BLaER1 treated with 17β-estradiol and CSF1 and Interleukin-3, amounts not matched to agents 10 nM and 100 nM (cell line): ENCODE data around the gene CSF2.

Source experiments
- H3K27ac ChIP-seq, 11 experiments: shearing (Covaris generic); formaldehyde crosslinking; 2 replicates each; pipeline ENCODE4 v1.8.1; 2022
- H3K27me3 ChIP-seq, 11 experiments: shearing (Covaris generic); formaldehyde crosslinking; 2 replicates each; pipeline ENCODE4 v1.8.1; 2022
- H3K36me3 ChIP-seq, 11 experiments: shearing (Covaris generic); formaldehyde crosslinking; 2 replicates each; pipeline ENCODE4 v1.8.1; 2022
- H3K4me1 ChIP-seq, 10 experiments: shearing (Covaris generic); formaldehyde crosslinking; 2 replicates each; pipeline ENCODE4 v1.8.1; 2022
- H3K4me2 ChIP-seq, 11 experiments: shearing (Covaris generic); formaldehyde crosslinking; 2 replicates each; pipeline ENCODE4 v1.8.1; 2022
- H3K4me3 ChIP-seq, 10 experiments: shearing (Covaris generic); formaldehyde crosslinking; 2 replicates each; pipeline ENCODE4 v1.8.1; 2022
- H3K9ac ChIP-seq, 11 experiments: shearing (Covaris generic); formaldehyde crosslinking; 2 replicates each; pipeline ENCODE4 v1.8.1; 2022
- H3K9me3 ChIP-seq, 11 experiments: shearing (Covaris generic); formaldehyde crosslinking; replicated peaks in 1 of 11; 2 replicates each; pipeline ENCODE4 v1.8.1; 2022
- H4K20me1 ChIP-seq, 11 experiments: shearing (Covaris generic); formaldehyde crosslinking; 2 replicates each; pipeline ENCODE4 v1.8.1; 2022
- Cebpa-rat ChIP-seq, 11 experiments: shearing (Covaris generic); IDR thresholded peaks; 2 replicates each; pipeline ENCODE4 v1.8.1; 2022

Gene CSF2

DNA sequence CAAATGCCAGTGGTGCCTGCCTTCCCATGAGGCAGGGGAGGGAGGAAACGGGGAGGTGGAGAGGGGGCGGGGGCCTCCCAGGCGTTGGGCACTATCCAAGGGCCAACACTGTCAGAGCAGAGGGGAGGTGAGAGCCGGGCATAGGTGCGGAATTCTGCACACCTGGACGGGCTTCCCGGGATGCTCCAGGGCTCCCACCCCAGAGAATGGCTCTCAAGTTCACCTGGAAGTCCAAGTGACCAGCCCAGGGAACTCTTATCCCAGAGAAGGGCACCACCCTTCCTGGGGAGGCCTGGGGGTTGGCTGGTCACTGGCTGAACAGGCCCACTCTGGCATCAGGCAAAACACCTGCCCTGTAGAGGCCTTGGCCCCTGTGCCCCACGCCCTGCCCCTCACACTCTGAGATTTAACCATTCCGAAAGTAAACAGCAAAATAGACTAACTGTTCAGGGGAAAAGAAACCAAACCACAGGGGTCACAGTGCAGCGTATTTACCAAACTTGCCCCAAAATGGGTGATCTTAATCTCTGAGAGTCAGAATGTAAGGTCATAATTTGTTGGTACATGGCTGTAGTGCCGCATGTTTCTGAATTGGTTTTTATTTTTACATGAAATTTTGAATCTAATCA lies 2.7 kb downstream of the CSF2 start:
- Histone ChIP-seq H4K20me1 (peaks cover 0 to 64% (median 0%) of the 10 kb centered on the region in 11 experiments; a peak in 5 of 22 replicates), H3K9ac (no peak overlapping the region), H3K4me1 (peaks cover 7 to 29% (median 22%) of the 10 kb centered on the region in 10 experiments; a peak in 18 of 20 replicates), H3K27ac (no peak overlapping the region), H3K27me3 (peaks cover 0 to 84% (median 0%) of the 10 kb centered on the region in 11 experiments; a peak in 8 of 22 replicates), H3K36me3 (no peaks in the 10 kb centered on the region), H3K4me3 (no peak overlapping the region), H3K4me2 (no peak overlapping the region), H3K9me3 (no peaks in the 10 kb centered on the region)
- no peak for TF ChIP-seq Cebpa-rat (IDR thresholded peaks at IDR 0.05)

- H3K4me2 ChIP-seq, result no peak overlapping the region
- H3K9me3 ChIP-seq, result no peaks in the 10 kb centered on the region
- no peaks in the 10 kb centered on the region for H3K36me3 ChIP-seq
- H4K20me1 ChIP-seq, result peaks cover 0 to 60% (median 0%) of the 10 kb centered on the region in 11 experiments; a peak in 4 of 22 replicates
- no peak for TF ChIP-seq Cebpa-rat (IDR thresholded peaks at IDR 0.05)
- H3K4me3 ChIP-seq, result no peak overlapping the region
- peaks cover 7 to 27% (median 21%) of the 10 kb centered on the region in 10 experiments; a peak in 18 of 20 replicates for H3K4me1 ChIP-seq
- H3K9ac ChIP-seq, result no peak overlapping the region
- H3K27ac ChIP-seq, result no peak overlapping the region
- H3K27me3 ChIP-seq, result peaks cover 0 to 82% (median 0%) of the 10 kb centered on the region in 11 experiments; a peak in 7 of 22 replicates
Observed at GRCh38 chr5:132076983-132077382, 3.4 kb downstream of the CSF2 start.

- Histone ChIP-seq H3K27ac (no peak overlapping the region), H3K4me1 (peaks cover 0 to 13% (median 10%) of the 10 kb centered on the region in 10 experiments; a peak in 14 of 20 replicates), H3K4me3 (no peak overlapping the region), H4K20me1 (peaks cover 0 to 39% (median 0%) of the 10 kb centered on the region in 11 experiments; a peak in 3 of 22 replicates), H3K9me3 (no peaks in the 10 kb centered on the region), H3K4me2 (no peak overlapping the region), H3K27me3 (peaks cover 0 to 75% (median 0%) of the 10 kb centered on the region in 11 experiments; a peak in 5 of 22 replicates), H3K9ac (no peak overlapping the region), H3K36me3 (no peaks in the 10 kb centered on the region)
- TF ChIP-seq Cebpa-rat (IDR thresholded peaks at IDR 0.05), result no peak
Observed at GRCh38 chr5:132079081-132079480, 5.5 kb downstream of the CSF2 start.

GRCh38 chr5:132079619-132080018 lies 6.0 kb downstream of the CSF2 start:
- Histone ChIP-seq H3K36me3 (no peaks in the 10 kb centered on the region), H3K9ac (no peak overlapping the region), H3K9me3 (no peaks in the 10 kb centered on the region), H3K27ac (no peak overlapping the region), H3K27me3 (peaks cover 0 to 70% (median 0%) of the 10 kb centered on the region in 11 experiments; a peak in 5 of 22 replicates), H3K4me1 (peaks cover 0 to 11% (median 9%) of the 10 kb centered on the region in 10 experiments; a peak in 12 of 20 replicates), H3K4me2 (no peak overlapping the region), H4K20me1 (peaks cover 0 to 34% (median 0%) of the 10 kb centered on the region in 11 experiments; a peak in 2 of 22 replicates), H3K4me3 (no peak overlapping the region)
- TF ChIP-seq Cebpa-rat (IDR thresholded peaks at IDR 0.05), result no peak

- Histone ChIP-seq H3K9ac (no peak overlapping the region), H3K4me1 (peaks cover 0 to 2% (median under 1%) of the 10 kb centered on the region in 10 experiments; a peak in 4 of 20 replicates), H3K27me3 (peaks cover 0 to 71% (median 0%) of the 10 kb centered on the region in 11 experiments; a peak in 5 of 22 replicates), H3K36me3 (no peaks in the 10 kb centered on the region), H4K20me1 (peaks cover 0 to 24% (median 0%) of the 10 kb centered on the region in 11 experiments; a peak in 1 of 22 replicates), H3K27ac (no peak overlapping the region), H3K4me2 (no peak overlapping the region), H3K9me3 (no peaks in the 10 kb centered on the region), H3K4me3 (no peak overlapping the region)
- no peak for TF ChIP-seq Cebpa-rat (IDR thresholded peaks at IDR 0.05)
Observed at GRCh38 chr5:132080595-132080994, 7.0 kb downstream of the CSF2 start.

DNA sequence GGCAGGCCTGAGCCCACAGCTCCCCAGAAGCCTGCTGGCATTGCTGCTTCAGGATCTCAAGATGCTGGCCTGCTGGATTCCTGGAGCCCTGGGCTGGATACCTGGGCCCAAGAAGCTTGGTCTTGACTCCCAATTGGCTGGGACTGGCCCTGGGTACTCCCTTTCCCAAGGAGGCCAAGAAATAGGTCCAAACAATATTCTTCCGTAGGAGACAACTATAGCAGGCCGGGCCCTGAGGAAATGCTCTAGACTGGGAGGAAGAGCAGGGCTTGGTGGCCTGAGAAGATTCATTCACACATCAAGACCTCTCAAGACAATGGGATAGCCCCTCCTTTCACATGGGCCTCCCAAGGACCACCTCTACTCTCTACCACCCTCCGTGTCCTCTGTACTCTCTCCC lies 7.9 kb downstream of the CSF2 start:
- H3K27ac ChIP-seq, result no peak overlapping the region
- TF ChIP-seq Cebpa-rat (IDR thresholded peaks at IDR 0.05), result no peak

DNA sequence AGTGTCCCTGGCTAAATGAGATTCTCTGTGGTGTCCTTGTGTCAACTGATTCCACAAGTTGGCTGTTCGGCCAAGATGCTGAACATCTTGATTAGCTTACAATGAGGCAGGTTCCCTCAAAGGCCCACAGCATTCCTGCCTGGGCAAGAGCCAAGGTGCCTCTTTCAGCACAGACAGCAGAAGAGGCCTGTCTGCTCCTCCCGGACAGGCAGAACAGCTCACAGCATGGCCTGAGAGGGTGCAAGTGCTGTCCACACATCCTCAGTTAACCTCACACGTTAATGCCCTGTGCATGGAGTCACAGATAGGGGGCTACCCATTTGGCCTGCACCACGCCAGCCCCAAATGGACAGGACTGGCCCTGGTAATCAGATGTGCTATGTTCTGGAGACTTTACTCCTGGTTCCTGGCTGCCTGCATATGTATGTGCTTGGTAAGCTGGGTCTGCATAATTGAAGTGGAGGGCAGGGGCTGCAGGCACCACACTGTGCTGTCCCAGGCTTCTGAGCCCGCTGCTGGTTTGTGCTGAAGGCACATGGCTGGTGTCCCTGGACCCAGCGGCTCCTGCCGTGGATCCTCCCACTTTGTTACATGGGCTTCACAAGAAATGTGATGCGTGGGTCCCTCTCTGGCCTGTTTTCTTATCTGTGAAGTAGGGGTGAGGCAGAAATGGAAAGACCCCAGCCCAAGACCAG lies 8.9 kb downstream of the CSF2 start:
- Histone ChIP-seq H4K20me1 (peaks cover 0 to 20% (median 0%) of the 10 kb centered on the region in 11 experiments; a peak in 1 of 22 replicates), H3K4me2 (no peak overlapping the region), H3K9me3 (no peaks in the 10 kb centered on the region), H3K36me3 (no peaks in the 10 kb centered on the region), H3K27ac (no peak overlapping the region), H3K4me1 (peaks cover 8 to 15% (median 11%) of the 10 kb centered on the region in 10 experiments; a peak in 17 of 20 replicates), H3K9ac (no peak overlapping the region), H3K27me3 (peaks cover 0 to 74% (median 0%) of the 10 kb centered on the region in 11 experiments; a peak in 4 of 22 replicates), H3K4me3 (no peak overlapping the region)
- no peak for TF ChIP-seq Cebpa-rat (IDR thresholded peaks at IDR 0.05)

More for the DNA sequence above, 7.9 kb downstream of the CSF2 start:
- H3K36me3 ChIP-seq, result no peaks in the 10 kb centered on the region
- peaks cover 3 to 8% (median 6%) of the 10 kb centered on the region in 10 experiments; a peak in 17 of 20 replicates for H3K4me1 ChIP-seq
- peaks cover 0 to 73% (median 0%) of the 10 kb centered on the region in 11 experiments; a peak in 4 of 22 replicates for H3K27me3 ChIP-seq
- no peaks in the 10 kb centered on the region for H3K9me3 ChIP-seq
- no peak overlapping the region for H3K4me3 ChIP-seq
- H3K9ac ChIP-seq, result no peak overlapping the region
- no peak overlapping the region for H3K4me2 ChIP-seq
- H4K20me1 ChIP-seq, result peaks cover 0 to 26% (median 0%) of the 10 kb centered on the region in 11 experiments; a peak in 1 of 22 replicates

GRCh38 chr5:132083071-132083678 lies 9.6 kb downstream of the CSF2 start:
- Histone ChIP-seq H3K4me3 (no peak overlapping the region), H3K4me1 (peaks cover 8 to 22% (median 11%) of the 10 kb centered on the region in 10 experiments; a peak in 17 of 20 replicates), H3K9ac (no peak overlapping the region), H3K27me3 (peaks cover 0 to 74% (median 0%) of the 10 kb centered on the region in 11 experiments; a peak in 4 of 22 replicates), H3K27ac (no peak overlapping the region), H3K4me2 (no peak overlapping the region), H3K36me3 (no peaks in the 10 kb centered on the region), H3K9me3 (no peaks in the 10 kb centered on the region), H4K20me1 (peaks cover 0 to 19% (median 0%) of the 10 kb centered on the region in 11 experiments; a peak in 1 of 22 replicates)
- TF ChIP-seq Cebpa-rat (IDR thresholded peaks at IDR 0.05), result no peak
